ENCODE measurements around the gene SAMD11. TPM values are rescaled to one million over a fixed set of nuclear protein-coding genes. Genes with fewer than 3 reads are reported as not detected.

The SAMD11 gene
- total RNA-seq, 1 donor = not detected

- Histone ChIP-seq H3K27me3 (ENCODE audit: insufficient read depth, low read length) (peaks cover 32% of the 10 kb centered on the region), H3K4me3 (ENCODE audit: low read length) (no peak overlapping the region), H3K9me3 (ENCODE audit: low read depth, low read length) (no peaks in the 10 kb centered on the region), H3K4me1 (ENCODE audit: insufficient read depth, low read length) (peaks cover 17% of the 10 kb centered on the region)
These were observed 4.4 kb upstream of the SAMD11 start for GRCh38 chr1:919271-919872.

- Histone ChIP-seq H3K27me3 (ENCODE audit: insufficient read depth, low read length) (peaks cover 32% of the 10 kb centered on the region), H3K9me3 (ENCODE audit: low read depth, low read length) (no peaks in the 10 kb centered on the region), H3K4me1 (ENCODE audit: insufficient read depth, low read length) (peaks cover 22% of the 10 kb centered on the region), H3K4me3 (ENCODE audit: low read length) (no peak overlapping the region)
These were observed 3.7 kb upstream of the SAMD11 start for GRCh38 chr1:920010-920409.

- Histone ChIP-seq H3K9me3 (ENCODE audit: low read depth, low read length) (no peaks in the 10 kb centered on the region), H3K4me3 (ENCODE audit: low read length) (no peak overlapping the region), H3K27me3 (ENCODE audit: insufficient read depth, low read length) (peaks cover 32% of the 10 kb centered on the region), H3K4me1 (ENCODE audit: insufficient read depth, low read length) (peaks cover 22% of the 10 kb centered on the region)
These were observed 3.2 kb upstream of the SAMD11 start for GRCh38 chr1:920521-920920.

- Histone ChIP-seq H3K4me1 (ENCODE audit: insufficient read depth, low read length) (peaks cover 22% of the 10 kb centered on the region), H3K4me3 (ENCODE audit: low read length) (no peak overlapping the region), H3K27me3 (ENCODE audit: insufficient read depth, low read length) (peaks cover 39% of the 10 kb centered on the region), H3K9me3 (ENCODE audit: low read depth, low read length) (no peaks in the 10 kb centered on the region)
These were observed 2.5 kb upstream of the SAMD11 start for GRCh38 chr1:921011-921837.

- Histone ChIP-seq H3K4me1 (ENCODE audit: insufficient read depth, low read length) (peaks cover 22% of the 10 kb centered on the region), H3K9me3 (ENCODE audit: low read depth, low read length) (no peaks in the 10 kb centered on the region), H3K27me3 (ENCODE audit: insufficient read depth, low read length) (peaks cover 49% of the 10 kb centered on the region), H3K4me3 (ENCODE audit: low read length) (no peak overlapping the region)
These were observed 400 bp downstream of the SAMD11 start for GRCh38 chr1:923991-924655.

- Histone ChIP-seq H3K4me1 (ENCODE audit: insufficient read depth, low read length) (peaks cover 22% of the 10 kb centered on the region), H3K27me3 (ENCODE audit: insufficient read depth, low read length) (peaks cover 49% of the 10 kb centered on the region), H3K9me3 (ENCODE audit: low read depth, low read length) (no peaks in the 10 kb centered on the region), H3K4me3 (ENCODE audit: low read length) (no peak overlapping the region)
These were observed 1.2 kb downstream of the SAMD11 start for GRCh38 chr1:924656-925560.

- H3K4me1 ChIP-seq (ENCODE audit: insufficient read depth, low read length) = peaks cover 18% of the 10 kb centered on the region
- H3K9me3 ChIP-seq (ENCODE audit: low read depth, low read length) = no peaks in the 10 kb centered on the region
- no peak overlapping the region for H3K4me3 ChIP-seq (ENCODE audit: low read length)
- peaks cover 43% of the 10 kb centered on the region for H3K27me3 ChIP-seq (ENCODE audit: insufficient read depth, low read length)
These were observed 2.1 kb downstream of the SAMD11 start for GRCh38 chr1:925561-926421.

- H3K27me3 ChIP-seq (ENCODE audit: insufficient read depth, low read length) = peaks cover 30% of the 10 kb centered on the region
These were observed 3.5 kb downstream of the SAMD11 start for GRCh38 chr1:927234-927633.

GRCh38 chr1:927748-928147 is 4.0 kb downstream of the SAMD11 start:
- Histone ChIP-seq H3K9me3 (ENCODE audit: low read depth, low read length) (no peaks in the 10 kb centered on the region), H3K27me3 (ENCODE audit: insufficient read depth, low read length) (peaks cover 25% of the 10 kb centered on the region)

More at GRCh38 chr1:927234-927633, 3.5 kb downstream of the SAMD11 start:
- H3K9me3 ChIP-seq (ENCODE audit: low read depth, low read length) = no peaks in the 10 kb centered on the region
- H3K4me3 ChIP-seq (ENCODE audit: low read length) = no peak overlapping the region
- H3K4me1 ChIP-seq (ENCODE audit: insufficient read depth, low read length) = peaks cover 13% of the 10 kb centered on the region

GRCh38 chr1:928825-929661 is 5.3 kb downstream of the SAMD11 start:
- peaks cover 5% of the 10 kb centered on the region for H3K4me1 ChIP-seq (ENCODE audit: insufficient read depth, low read length)
- H3K4me3 ChIP-seq (ENCODE audit: low read length) = no peak overlapping the region
- H3K9me3 ChIP-seq (ENCODE audit: low read depth, low read length) = no peaks in the 10 kb centered on the region

More at GRCh38 chr1:927748-928147, 4.0 kb downstream of the SAMD11 start:
- H3K4me1 ChIP-seq (ENCODE audit: insufficient read depth, low read length) = peaks cover 13% of the 10 kb centered on the region
- no peak overlapping the region for H3K4me3 ChIP-seq (ENCODE audit: low read length)

GRCh38 chr1:929712-930632 is 6.2 kb downstream of the SAMD11 start:
- peaks cover 18% of the 10 kb centered on the region for H3K27me3 ChIP-seq (ENCODE audit: insufficient read depth, low read length)
- peaks cover under 1% of the 10 kb centered on the region for H3K4me1 ChIP-seq (ENCODE audit: insufficient read depth, low read length)
- no peaks in the 10 kb centered on the region for H3K9me3 ChIP-seq (ENCODE audit: low read depth, low read length)
- H3K4me3 ChIP-seq (ENCODE audit: low read length) = no peak overlapping the region

More at GRCh38 chr1:928825-929661, 5.3 kb downstream of the SAMD11 start:
- H3K27me3 ChIP-seq (ENCODE audit: insufficient read depth, low read length) = peaks cover 17% of the 10 kb centered on the region

GRCh38 chr1:930633-931138 is 7.0 kb downstream of the SAMD11 start:
- no peaks in the 10 kb centered on the region for H3K9me3 ChIP-seq (ENCODE audit: low read depth, low read length)
- peaks cover 23% of the 10 kb centered on the region for H3K27me3 ChIP-seq (ENCODE audit: insufficient read depth, low read length)

More at GRCh38 chr1:930633-931138, 7.0 kb downstream of the SAMD11 start:
- no peak overlapping the region for H3K4me3 ChIP-seq (ENCODE audit: low read length)
- H3K4me1 ChIP-seq (ENCODE audit: insufficient read depth, low read length) = peaks cover 5% of the 10 kb centered on the region
